PC-9 (cell line): ENCODE results near the gene RAET1G. TPM values are rescaled to one million over a fixed set of nuclear protein-coding genes. Genes with fewer than 3 reads are reported as not detected.
"Not testable (repeated sequence)": the region's sequence is repeated elsewhere in the genome, so short reads cannot be mapped to it uniquely, and the experiment has no call there.

Experiments used
- BruUV-seq: library from RNA; stranded (reverse); fragments of 400-500 nt; replicated peaks from 2 replicates; lab custom pipeline; 2021; lab: Mats Ljungman, UMichigan
- CTCF ChIA-PET: fragments of 300-600 bp; sonication (Branson Sonifier 250); formaldehyde crosslinking; loops from one replicate; lab custom pipeline; 2022; ENCODE audit warnings: antibody characterized with exemption; lab: Charles Lee
- POLR2A ChIA-PET: fragments of 300-600 bp; sonication (Branson Sonifier 250); formaldehyde crosslinking; loops from one replicate; lab custom pipeline; 2022; ENCODE audit warnings: antibody characterized with exemption; ENCODE audit not compliant: unreplicated experiment; lab: Charles Lee
- DNase-seq, 2 experiments: peaks; one replicate each; pipeline versions ENCODE4 v3.0.0 to v3.0.0-alpha.2; 2015 to 2022; ENCODE audit warnings: mixed read lengths in 1 of 2
- H2AFZ ChIP-seq: fragments of 200-600 bp; sonication (generic); 2 replicates; pipeline ENCODE4 v1.8.1; 2017; ENCODE audit warnings: antibody characterized with exemption
- H3F3A ChIP-seq: fragments of 200-600 bp; sonication (generic); 2 replicates; pipeline ENCODE4 v1.8.1; 2017; ENCODE audit warnings: antibody characterized with exemption, mild to moderate bottlenecking, low read depth; ENCODE audit not compliant: insufficient read depth
- H3K27ac ChIP-seq: fragments of 200-600 bp; sonication (generic); 2 replicates; pipeline ENCODE4 v1.6.1; 2016; ENCODE audit warnings: mixed run types
- H3K27me3 ChIP-seq: fragments of 200-600 bp; sonication (generic); 2 replicates; pipeline ENCODE4 v1.6.1; 2016; ENCODE audit warnings: low read depth, mixed run types; ENCODE audit not compliant: insufficient read depth
- H3K36me3 ChIP-seq: fragments of 200-600 bp; sonication (generic); 2 replicates; pipeline ENCODE4 v1.6.1; 2016; ENCODE audit warnings: low read depth, mixed run types
- H3K4me1 ChIP-seq: fragments of 200-600 bp; sonication (generic); replicated peaks from 2 replicates; pipeline ENCODE4 v1.6.1; 2016; ENCODE audit warnings: mixed run types; ENCODE audit not compliant: insufficient read depth
- H3K4me2 ChIP-seq: fragments of 200-600 bp; sonication (generic); 2 replicates; pipeline ENCODE4 v1.6.1; 2017; ENCODE audit warnings: mixed run types
- H3K4me3 ChIP-seq: fragments of 200-600 bp; sonication (generic); 2 replicates; pipeline ENCODE4 v1.6.1; 2016; ENCODE audit warnings: mixed run types
- H3K79me2 ChIP-seq: fragments of 200-600 bp; sonication (generic); 2 replicates; pipeline ENCODE4 v1.6.1; 2017; ENCODE audit warnings: low read depth, mixed run types
- H3K9me2 ChIP-seq: fragments of 200-600 bp; sonication (generic); 2 replicates; pipeline ENCODE4 v1.8.1; 2017; ENCODE audit warnings: mild to moderate bottlenecking; ENCODE audit not compliant: insufficient read depth
- H3K9me3 ChIP-seq: fragments of 200-600 bp; sonication (generic); 2 replicates; pipeline ENCODE4 v1.8.1; 2016; ENCODE audit warnings: low read depth; ENCODE audit not compliant: insufficient read depth
- H4K20me1 ChIP-seq: fragments of 200-600 bp; sonication (generic); 2 replicates; pipeline ENCODE4 v1.8.1; 2017; ENCODE audit not compliant: insufficient read depth
- CTCF ChIP-seq: fragments of 200-600 bp; sonication (generic); conservative IDR thresholded peaks from 2 replicates; pipeline ENCODE4 v1.6.1; 2017; ENCODE audit warnings: mixed run types, antibody characterized with exemption, mild to moderate bottlenecking, moderate library complexity
- EZH2 ChIP-seq: fragments of 200-600 bp; sonication (generic); IDR thresholded peaks from 2 replicates; pipeline ENCODE4 v1.8.0; 2017; ENCODE audit warnings: antibody characterized with exemption, low read depth
- intact Hi-C: fragments of 100-400 bp; cut with micrococcal nuclease; formaldehyde crosslinking; loops from one replicate; pipeline ENCODE4 v1.10.0; 2022; ENCODE audit not compliant: unreplicated experiment
- total RNA-seq: library from RNA; stranded (reverse); gene quantifications from 2 replicates; pipeline ENCODE4 v1.2.3, GENCODE V29; 2021

Gene RAET1G
- total RNA-seq, 1 experiment from 2014 or later, result not detected

GRCh38 chr6:149938571-149939355, 15.8 kb upstream of the RAET1G start:
- Histone ChIP-seq H3F3A (no peaks in the 10 kb centered on the region; the same call in 1 of the 2 replicates), H3K4me1 (peaks cover 8% of the 10 kb centered on the region), H3K27ac (no peak overlapping the region), H2AFZ (peak overlapping the region; percentile 96), H3K36me3 (no peaks in the 10 kb centered on the region), H4K20me1 (no peaks in the 10 kb centered on the region), H3K4me3 (peak overlapping the region; percentile 68), H3K27me3 (no peaks in the 10 kb centered on the region), H3K79me2 (no peaks in the 10 kb centered on the region), H3K9me3 (no peaks in the 10 kb centered on the region), H3K4me2 (peak overlapping the region; percentile 99), H3K9me2 (no peaks in the 10 kb centered on the region)
- TF ChIP-seq EZH2, result no peak
- TF ChIP-seq CTCF, result no peak
- DNase-seq, result no peak
- BruUV-seq, result no TSS peak
- ChIA-PET CTCF (no interaction called here), POLR2A (no interaction called here)
- intact Hi-C loops, result loop anchor here (5.0 to 10.0 kb wide), 2 partner anchors 399 to 1396 kb away; no protein-coding TSS in a partner anchor

- H3K27ac ChIP-seq, H3K27me3 ChIP-seq, BruUV-seq, H3K9me3 ChIP-seq, H3K36me3 ChIP-seq, DNase-seq, POLR2A ChIA-PET, H3K79me2 ChIP-seq, H4K20me1 ChIP-seq, CTCF ChIA-PET, H3K9me2 ChIP-seq, H3F3A ChIP-seq: not testable (repeated sequence)
- Histone ChIP-seq H2AFZ (peak overlapping the region; percentile 96), H3K4me1 (peaks cover 14% of the 10 kb centered on the region), H3K4me2 (peak overlapping the region; percentile 99), H3K4me3 (peak overlapping the region; percentile 68)
- TF ChIP-seq CTCF, result peak; percentile 54
- intact Hi-C loops, result loop anchor here (5.0 to 10.0 kb wide), 2 partner anchors 399 to 1397 kb away; no protein-coding TSS in a partner anchor
Observed at GRCh38 chr6:149938013-149938570, 15.2 kb upstream of the RAET1G start.

GRCh38 chr6:149936743-149937142, 13.8 kb upstream of the RAET1G start:
- H2AFZ ChIP-seq, result no peak overlapping the region
- ChIA-PET POLR2A (no interaction called here), CTCF (no interaction called here)
- H4K20me1 ChIP-seq, result no peaks in the 10 kb centered on the region
- no peaks in the 10 kb centered on the region for H3K9me2 ChIP-seq
- intact Hi-C loops, result loop anchor here (5.0 to 10.0 kb wide), 2 partner anchors 401 to 1398 kb away; no protein-coding TSS in a partner anchor
- H3K4me2 ChIP-seq, result no peak overlapping the region
- no peak for TF ChIP-seq EZH2
- TF ChIP-seq CTCF, result no peak
- H3K4me1 ChIP-seq, result peaks cover 24% of the 10 kb centered on the region
- no peaks in the 10 kb centered on the region; the same call in 1 of the 2 replicates for H3F3A ChIP-seq
- DNase-seq, result no peak
- H3K79me2 ChIP-seq, result no peaks in the 10 kb centered on the region
- H3K36me3 ChIP-seq, result no peaks in the 10 kb centered on the region
- no peak overlapping the region for H3K4me3 ChIP-seq
- no peaks in the 10 kb centered on the region for H3K27me3 ChIP-seq
- no peaks in the 10 kb centered on the region for H3K9me3 ChIP-seq
- BruUV-seq, result no TSS peak
- no peak overlapping the region for H3K27ac ChIP-seq
